Measurements from ENCODE around the gene CDR2.
A peak's percentile ranks its signal among the peaks of the same experiment; 100 is the strongest.
"Not testable (repeated sequence)": the region's sequence is repeated elsewhere in the genome, so short reads cannot be mapped to it uniquely, and the experiment has no call there.

CDR2 gene

DNA sequence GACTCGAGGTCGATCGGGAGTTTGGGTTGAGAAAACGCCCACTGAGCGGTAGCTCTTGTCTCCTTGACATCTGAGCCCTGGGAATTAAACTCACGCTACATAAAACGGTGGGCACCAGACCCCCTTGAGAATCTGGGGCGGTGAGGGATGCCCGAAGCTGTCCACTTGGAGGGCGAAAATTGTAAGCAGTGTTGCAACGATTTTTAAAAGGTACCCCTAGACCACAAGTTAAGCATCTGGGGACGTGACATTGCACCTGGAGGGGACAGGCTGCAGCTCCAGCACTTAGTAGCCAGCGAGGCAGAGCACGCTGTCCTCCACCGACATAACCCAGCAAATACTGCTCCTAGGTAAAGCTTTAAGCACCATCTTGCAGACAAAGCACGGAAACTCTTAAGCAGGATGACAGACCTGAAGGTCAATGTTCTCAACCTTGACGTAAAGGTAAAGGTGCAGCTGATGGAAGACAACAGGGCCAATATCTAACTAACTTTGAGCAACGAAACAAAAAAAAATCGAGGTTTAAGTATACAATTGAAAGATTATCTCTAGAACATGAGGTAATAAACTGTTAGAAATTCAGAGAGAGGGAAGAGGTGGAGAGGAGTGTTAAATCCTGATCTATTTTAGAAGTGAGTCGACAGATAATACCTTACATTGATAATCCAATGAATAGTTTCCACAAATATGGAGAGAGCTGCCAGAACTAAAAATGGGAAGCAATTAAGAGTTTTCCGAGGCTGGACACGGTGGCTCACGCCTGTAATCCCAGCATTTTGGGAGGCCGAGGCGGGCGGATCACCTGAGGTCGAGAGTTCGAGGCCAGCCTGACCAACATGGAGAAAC lies 921 bp upstream of the CDR2 start:
- DNase-seq = no peak

DNA sequence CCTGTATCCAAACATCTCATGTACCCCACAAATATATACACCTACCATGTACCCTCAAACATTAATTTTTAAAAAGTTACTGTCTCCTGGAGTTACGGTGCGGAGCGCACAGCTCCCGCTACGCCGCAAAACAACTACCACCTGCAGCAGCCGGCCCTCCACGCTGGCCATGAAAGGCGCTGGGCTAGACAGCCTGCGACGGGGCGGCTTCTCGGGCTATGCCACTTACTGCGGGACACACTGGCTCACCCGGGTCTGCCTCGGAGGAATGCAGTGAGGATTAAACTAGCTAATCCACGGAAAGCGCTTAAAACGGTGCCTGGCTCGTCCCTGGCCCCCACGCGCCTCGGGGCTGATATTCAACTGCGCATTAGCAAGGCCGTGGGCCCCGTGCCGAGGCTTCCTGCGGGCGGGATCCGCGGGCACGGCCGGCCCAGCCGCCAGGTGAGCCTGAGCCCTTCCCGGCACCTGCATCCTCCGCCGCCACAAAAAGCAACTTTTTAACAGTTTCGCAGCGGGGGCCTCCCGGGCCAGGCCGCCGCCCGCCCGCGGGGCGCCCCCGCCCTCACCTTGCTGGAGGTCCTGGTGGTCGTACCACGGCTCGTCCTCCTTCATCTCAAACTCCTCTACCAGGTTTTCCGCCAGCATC lies 633 bp downstream of the CDR2 start:
- no peak for DNase-seq

DNA sequence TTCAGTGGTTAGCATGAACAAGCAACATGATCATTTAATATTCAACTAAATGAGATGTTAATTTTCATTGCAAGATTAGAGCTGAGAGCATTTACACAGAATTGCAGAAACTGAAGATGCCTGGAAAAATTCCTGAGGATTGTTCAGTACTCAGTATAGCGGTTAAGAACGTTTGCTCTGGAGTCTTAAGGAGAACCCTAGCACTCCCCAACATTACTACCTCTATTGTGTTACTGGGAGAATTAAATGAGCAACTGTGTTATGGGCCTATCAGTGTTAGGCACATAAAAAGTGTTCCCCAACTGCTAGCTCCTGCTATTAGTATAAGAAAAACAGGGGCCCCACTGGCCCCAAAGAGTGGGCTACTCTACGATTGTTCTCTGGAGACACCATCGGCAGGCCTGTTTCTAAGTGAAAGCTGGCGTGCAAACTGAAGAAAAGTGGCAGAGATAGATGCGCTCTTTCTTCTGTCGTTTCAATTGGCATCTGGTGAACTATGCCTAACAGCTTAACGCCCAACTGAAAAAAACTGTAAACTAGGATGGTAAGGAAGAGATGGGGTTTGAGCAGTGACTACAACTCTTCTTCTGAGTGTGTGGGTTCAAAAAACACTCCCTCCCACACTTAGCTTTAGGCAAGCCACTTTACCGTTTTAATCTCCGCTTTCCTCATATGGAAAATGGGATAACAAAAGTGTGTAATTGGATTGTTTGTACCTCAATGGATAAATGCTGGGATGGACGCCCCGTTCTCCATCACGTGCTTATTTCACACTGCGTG lies 1.3 kb downstream of the CDR2 start:
- no peak for DNase-seq

DNA sequence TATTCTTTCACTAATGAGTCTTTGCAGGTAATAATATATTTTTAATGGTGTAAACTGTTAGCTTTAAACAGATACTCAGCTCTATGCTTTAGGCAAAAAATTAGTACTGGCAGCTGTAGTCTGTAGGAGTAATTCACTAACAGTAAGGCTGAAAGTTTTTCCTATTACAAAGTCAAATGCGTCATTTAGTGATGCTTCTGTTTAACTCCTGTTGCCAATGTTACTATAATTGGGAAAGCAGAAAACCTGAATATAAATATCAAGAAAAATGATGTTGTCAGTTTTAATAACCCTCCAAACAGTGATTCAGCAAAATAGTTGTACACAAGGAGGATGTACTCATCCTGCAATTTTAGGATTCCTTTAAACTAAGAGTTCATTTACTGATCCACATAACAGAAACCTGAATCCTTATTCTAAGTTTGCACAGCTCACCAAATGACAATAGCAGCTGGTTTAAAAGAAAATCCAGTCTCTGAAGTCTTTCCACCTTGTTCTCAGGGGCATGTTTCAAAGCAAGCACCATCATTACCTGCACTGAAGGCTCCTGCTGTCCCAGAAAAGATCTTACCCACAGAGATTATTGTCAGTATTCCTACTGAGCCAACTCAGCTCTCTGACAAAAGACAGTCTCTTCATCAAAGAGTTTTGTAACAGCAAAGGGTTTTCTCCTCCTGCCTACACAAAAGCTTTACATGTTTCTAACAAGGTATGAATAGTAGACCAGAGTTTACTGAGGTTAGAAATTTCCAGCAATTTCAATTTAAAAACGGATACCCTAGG lies 4.2 kb downstream of the CDR2 start:
- peak; percentile 47 for DNase-seq

DNA sequence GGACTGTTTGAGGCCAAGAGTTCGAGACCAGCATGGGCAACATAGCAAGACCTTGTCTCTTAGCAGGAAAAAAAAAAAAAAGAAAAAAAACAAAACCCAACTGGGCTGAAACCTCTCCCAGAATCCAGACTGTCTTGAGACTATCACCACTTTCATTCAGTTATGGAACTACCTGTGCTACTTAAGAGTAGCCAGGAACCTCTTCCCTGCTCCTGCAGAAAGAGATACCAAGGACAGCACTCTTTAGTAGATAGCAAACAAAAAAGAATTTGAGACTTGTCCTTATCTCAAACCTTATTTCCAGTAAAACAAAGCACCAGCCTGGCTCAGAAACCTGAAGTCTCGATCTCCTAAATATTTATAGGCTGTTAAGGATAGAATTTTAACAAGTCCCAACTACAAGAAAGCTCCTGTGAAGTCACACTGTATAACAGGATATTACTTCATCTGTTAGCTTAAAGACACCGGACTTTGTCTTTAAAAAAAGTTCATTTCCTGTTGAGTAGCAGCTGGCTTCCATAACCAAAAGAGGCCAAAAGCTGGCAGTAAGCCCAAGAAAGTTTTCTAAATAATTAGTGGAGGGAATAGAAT lies 5.1 kb downstream of the CDR2 start:
- DNase-seq = peak; percentile 40

DNA sequence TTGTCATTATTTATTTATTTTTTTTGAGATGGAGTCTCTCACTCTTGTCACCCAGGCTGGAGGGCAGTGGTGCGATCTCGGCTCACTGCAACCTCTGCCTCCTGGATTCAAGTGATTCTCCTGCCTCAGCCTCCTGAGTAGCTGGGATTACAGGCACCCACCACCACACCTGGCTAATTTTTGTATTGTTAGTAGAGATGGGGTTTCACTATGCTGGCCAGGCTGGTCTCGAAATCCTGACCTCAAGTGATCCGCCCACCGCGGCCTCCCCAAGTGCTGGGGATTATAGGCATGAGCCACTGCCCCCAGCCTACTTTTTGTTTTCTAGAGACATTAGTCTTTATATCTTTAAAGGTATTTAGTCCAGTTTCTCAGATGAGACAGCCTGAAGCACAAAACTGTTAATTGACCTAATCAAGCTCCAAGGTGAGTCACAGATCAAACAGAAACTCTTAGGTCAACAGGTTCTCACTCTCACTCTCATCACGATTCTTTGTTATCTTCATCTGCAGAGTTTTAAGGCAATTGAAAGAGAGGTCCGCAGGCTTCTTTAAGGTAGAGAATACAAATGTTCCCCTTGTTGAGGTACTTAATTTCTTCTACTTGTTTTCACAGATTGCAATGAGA lies 6.1 kb downstream of the CDR2 start:
- DNase-seq = not testable (repeated sequence)

DNA sequence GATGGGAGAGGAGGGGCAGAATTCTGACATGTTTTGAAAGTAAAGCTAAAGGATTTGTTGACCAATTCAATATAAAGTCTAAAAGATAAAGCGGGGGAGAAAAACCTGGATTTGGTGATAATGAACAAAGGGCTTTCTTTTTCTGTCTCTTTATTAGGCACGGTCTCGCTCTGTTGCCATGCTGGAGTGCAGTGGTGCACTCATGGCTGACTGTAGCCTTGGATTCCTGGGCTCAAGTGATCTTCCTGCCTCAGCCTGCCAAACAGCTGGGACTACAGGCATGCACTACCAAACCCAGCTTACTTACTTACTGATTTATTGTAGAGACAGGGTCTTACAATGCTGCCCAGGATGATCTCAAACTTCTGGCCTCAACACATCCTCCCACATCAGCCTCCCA lies 7.5 kb downstream of the CDR2 start:
- DNase-seq = no peak

DNA sequence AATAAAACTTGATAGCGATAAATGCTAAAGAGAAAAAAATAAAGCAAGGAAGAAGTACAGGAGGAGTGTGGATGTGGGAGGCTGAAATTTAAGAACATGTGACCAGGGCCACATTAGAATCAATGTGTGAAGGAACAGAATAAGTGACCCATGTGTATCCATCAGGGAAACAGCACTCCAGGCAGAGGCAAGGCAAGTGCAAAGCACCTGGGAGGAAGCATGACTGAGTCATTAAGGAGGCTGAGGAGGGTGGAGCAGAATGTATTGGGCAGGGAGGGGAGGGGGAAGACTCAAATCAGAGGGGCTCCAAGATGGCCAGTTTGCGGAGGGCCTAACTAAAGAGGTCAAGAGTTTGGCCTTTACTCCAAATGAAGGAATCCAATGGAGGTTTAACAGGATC lies 8.0 kb downstream of the CDR2 start:
- DNase-seq = no peak

DNA sequence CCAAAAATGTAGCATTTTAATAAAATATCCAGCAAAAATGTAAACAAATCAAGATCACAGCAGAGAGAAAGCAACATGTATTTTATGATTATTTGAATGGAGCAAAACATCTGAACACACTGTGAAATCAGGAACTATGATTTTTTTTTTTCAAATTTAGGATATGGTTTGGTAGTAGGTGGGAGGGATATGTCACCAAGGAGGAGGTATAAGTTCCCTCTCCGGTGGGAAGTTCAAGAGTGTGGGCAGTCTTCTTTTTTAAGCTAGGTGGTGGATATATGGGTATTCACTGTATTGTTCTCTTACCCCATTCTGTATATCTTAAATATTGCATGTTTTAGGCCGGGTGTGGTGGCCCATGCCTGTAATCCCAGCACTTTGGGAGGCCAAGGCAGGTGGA lies 10.2 kb downstream of the CDR2 start:
- no peak for DNase-seq

DNA sequence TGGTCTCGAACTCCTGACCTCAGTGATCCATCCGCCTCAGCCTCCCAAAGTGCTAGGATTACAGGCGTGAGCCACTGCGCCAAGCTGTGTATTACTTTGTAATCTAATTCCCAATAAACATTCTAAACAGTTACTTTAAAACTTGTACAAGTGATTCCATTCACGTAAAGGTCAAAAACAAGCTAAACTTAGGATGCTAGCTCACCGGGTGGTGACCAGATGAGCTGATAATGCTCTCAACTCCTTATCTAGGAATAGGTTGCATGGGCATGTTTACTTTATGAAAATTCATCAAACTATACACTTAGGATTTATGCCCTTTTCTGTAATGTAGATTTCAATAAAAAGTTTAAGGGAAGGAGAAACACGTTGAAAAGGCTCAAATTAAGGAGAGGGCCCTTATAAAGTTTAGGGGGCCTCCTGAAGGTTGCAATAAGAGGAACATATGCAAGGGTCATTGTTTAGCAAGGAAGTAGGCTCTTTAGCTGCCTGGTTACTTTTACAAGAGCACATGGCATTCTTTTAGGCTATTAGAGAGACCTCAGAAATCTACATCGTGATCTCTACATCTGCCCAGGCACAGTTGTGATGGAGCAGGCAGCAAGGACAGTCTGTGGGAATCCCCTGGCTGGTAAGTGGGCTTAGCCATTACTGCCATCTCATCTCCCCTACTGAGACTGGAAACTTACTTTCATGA lies 13.3 kb downstream of the CDR2 start:
- no peak for DNase-seq

DNA sequence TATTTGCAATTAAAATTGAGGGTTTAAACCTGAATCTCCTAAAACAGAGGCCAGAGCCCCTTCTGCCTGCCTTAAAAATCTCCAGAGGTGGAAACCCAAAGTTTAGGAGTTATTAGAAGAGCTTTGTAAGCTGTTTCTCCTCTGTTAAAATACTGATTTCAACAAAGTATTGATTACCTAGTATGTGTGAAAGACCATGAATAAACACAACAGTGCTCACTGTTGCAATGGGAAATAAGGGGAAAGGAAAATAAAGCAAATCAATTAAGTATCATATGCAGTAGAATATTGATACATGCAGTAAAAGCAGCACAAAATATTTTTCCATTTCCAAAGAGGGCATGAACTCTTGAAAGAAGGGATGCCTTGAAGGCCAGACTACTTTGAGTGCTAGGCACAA lies 14.7 kb downstream of the CDR2 start:
- DNase-seq = no peak

DNA sequence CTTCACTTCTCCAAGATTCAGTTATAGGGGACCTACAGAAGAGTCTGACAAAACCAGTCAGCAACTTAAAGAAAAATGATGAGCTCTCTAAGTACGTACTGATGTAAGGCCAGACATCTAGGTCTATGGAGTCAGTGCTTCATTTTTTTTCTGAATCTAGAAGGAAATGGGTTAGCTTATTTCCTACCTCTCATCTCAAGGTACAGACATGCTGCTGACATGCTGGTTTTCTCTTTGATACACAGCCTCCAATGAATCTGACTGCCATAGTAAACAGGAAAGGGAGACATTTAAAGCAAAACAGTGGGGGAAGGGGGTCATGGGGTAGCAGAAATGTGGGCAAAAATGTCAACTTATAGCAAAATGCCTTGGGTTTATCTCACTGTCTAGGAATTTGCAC lies 16.4 kb downstream of the CDR2 start:
- DNase-seq = peak; percentile 29

DNA sequence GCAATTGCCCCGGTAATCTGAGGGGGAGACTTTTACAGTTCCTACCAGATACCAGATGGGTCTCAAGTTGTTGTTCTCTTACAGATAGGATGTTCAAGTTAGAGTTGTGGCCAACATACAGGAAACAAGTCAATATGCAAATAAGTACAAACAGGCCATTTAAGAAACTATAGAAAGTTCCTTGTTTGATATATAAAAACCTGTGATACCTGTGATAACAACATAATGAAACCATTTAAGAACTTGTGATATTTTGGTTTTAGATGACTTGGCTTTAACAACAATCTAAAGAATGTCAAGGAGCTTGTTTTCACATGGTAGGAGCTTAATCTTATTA lies 16.8 kb downstream of the CDR2 start:
- no peak for DNase-seq

DNA sequence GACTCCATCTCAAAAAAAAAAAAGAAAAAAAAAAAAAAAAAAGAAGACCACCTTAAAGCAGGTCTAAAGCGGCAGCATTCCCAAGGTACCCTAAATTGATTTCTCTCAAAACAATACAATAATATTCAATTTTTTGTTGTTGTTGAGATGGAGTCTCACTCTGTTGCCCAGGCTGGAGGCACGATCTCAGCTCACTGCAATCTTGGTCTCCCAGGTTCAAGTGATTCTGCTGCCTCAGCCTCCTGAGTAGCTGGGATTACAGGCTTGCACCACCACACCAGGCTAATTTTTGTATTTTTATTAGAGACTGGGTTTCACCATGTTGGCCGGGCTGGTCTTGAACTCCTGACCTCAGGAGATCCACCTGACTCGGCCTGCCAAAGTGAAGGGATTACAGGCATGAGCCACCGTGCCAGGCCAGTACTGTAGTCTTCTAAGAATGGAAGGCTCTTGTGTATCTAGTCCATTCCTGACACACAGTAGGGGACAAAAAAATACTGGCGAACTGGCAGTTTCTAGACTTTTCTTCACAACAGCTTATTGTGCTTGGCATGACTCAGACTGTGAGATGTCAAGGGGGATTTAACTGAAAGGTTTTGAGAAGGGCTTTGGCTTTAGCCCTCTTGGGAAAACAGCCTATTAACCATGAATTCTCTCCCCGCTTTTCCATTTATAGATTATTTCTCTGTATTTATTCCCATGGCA lies 17.3 kb downstream of the CDR2 start:
- DNase-seq = peak; percentile 45

DNA sequence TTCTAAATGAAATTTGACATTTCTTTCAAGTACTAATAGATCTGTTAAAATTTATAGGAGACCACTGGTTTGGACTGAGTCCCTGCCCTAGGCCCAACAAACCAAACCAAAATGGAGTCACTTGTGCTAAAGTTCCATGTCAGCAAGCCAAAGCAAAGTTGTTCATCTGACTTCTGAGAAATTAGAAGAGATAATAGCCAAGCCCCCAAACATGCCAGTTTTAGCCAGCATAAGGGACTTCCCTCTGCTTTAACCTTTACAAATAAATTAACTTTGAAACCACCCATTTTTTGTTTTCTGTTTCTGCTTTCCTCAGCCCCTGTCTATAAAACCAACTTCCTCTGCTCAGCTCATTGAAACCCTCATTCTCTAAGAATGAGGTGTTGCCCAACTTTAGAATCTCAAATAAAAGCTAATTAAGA lies 18.9 kb downstream of the CDR2 start:
- DNase-seq = no peak

DNA sequence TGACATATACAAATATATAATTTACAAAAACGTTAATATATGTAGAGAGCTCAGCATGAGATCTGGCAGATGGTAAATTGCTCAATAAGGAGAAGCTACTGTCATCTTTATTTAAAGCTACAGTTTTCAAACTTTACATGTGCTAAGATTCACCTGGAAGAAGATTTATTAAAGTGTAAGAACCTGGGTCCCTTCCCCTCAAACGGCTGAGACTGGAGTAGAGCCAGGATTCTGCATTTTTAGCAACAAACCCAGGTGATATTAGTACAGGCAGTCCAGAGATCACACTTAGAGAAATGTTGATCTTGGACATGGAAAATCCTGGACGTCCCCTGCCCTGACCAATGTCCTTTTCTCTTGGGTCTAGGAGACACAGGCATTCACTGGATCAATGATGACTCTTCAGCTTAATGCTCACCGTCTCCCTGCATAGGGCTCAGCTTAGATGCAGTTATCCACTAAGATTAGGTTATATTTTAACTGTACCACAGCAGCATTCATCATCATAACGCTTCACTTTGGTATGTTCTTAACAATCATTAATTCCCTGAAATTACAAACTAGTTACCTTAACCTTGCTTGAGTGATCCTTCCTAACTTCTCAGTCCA lies 20.4 kb downstream of the CDR2 start:
- DNase-seq = no peak

DNA sequence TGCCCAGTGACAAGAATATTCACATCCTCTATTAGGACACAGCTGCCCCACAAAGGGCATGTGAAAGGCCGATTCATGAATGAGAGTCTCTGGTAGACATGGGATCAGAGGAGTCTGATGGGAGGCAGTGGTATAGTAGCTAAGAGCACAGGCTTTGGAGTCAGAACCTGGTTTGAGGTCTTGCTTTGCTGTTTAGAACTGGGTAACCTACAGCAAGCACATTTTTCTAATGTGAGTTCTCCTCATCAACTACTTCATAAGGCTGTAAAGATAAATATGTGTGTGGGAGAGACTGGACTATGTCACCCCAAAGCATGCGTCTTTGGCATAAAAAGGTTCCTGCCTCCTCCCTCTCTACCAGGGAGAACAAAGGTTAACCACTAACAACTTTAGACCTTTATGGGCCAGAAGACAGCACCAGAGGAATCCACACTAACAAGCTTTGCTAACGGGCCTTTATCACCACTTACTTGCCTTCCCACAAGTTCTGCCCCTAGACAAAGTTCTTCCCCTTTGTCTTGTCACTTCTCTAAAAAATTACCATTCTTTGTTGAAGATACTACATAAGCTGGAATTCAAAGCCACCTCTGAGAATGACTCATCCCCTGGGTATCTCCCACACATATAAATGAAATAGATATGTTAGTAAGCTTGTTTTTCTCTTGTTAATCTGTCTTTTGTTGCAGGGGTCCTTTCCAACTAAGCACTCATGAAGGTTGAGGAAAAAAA lies 21.1 kb downstream of the CDR2 start:
- peak; percentile 82 for DNase-seq

DNA sequence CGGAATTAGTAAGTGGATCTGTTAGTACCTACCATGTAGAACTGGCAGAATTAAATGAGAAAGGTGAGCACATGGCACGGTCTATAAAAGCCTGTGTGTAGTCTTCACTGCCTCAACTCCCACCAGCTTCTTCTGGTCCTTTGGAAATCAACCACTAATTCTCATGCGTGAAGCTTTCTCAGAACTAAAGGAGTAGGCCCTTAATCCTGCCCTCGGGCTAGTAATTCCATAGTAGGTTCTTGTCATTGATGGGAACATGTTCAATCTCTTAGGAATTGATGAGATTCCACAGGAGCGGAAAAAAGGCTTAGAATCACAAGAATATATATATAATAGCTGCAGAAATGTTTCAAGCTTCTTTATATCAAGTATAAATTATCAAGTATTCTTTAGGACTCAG lies 21.7 kb downstream of the CDR2 start:
- DNase-seq = no peak

DNA sequence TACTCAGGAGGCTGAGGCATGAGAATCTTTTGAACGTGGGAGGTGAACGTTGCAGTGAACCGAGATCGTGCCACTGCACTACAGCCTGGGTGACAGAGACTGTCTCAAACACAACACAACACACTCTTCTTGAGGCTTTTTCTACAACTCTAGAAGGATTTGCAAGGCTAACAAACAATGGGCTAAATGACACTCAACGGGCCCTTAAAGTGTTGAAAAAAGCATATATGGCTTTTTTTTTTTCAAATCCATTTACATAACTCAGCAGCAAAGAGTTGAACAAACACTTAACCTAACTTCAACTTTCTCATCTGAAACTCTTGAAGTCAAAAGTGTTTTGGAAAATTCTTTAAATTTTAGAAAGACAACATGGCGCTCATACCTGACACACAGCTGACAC lies 22.3 kb downstream of the CDR2 start:
- DNase-seq = no peak
